ENCODE measurements around the gene OTUD5. TPM values are rescaled to one million over a fixed set of nuclear protein-coding genes. Genes with fewer than 3 reads are reported as not detected.

Gene OTUD5
- total RNA-seq, 3 donors from 2014 or later (not counting 1 experiment from before 2014, with no cell fraction given): 92.2 to 106 (median 92.5) TPM

DNA sequence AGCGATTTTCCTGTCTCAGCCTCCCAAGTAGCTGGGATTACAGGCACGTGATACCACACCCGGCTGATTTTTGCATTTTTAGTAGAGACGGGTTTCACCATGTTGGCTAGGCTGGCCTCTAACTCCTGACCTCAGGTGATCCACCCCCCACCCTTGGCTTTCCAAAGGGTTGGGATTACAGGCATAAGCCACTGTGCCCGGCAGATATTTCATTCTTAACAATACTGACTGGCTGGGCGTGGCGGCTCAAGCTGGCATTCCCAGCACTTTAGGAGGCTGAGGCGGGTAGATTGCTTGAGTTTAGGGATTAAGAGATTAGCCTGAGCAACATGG, 58.4 kb downstream of the OTUD5 start:
- H3K27ac ChIP-seq (ENCODE audit: low read length): peak overlapping the region; percentile 100
- Mint-ChIP-seq H3K36me3 (no peaks in the 10 kb centered on the region), H3K27me3 (ENCODE audit: low read depth in 2 of 2) (no peaks in the 10 kb centered on the region), H3K9me3 (no peaks in the 10 kb centered on the region), H3K4me3 (no peak overlapping the region), H3K4me1 (peaks cover 6 to 23% of the 10 kb centered on the region in 2 donors), H3K27ac (peak overlapping the region in 1 of 2 donors; percentile 92)
- no peaks in the 10 kb centered on the region for H3K27me3 ChIP-seq (ENCODE audit: control insufficient read depth, insufficient read depth, low read length)
- no peaks in the 10 kb centered on the region for H3K9me3 ChIP-seq (ENCODE audit: control insufficient read depth, insufficient read depth, low read length)
- H3K4me1 ChIP-seq (ENCODE audit: control insufficient read depth, insufficient read depth, low read length): peaks cover 27% of the 10 kb centered on the region
- TF ChIP-seq, protein P1, sequence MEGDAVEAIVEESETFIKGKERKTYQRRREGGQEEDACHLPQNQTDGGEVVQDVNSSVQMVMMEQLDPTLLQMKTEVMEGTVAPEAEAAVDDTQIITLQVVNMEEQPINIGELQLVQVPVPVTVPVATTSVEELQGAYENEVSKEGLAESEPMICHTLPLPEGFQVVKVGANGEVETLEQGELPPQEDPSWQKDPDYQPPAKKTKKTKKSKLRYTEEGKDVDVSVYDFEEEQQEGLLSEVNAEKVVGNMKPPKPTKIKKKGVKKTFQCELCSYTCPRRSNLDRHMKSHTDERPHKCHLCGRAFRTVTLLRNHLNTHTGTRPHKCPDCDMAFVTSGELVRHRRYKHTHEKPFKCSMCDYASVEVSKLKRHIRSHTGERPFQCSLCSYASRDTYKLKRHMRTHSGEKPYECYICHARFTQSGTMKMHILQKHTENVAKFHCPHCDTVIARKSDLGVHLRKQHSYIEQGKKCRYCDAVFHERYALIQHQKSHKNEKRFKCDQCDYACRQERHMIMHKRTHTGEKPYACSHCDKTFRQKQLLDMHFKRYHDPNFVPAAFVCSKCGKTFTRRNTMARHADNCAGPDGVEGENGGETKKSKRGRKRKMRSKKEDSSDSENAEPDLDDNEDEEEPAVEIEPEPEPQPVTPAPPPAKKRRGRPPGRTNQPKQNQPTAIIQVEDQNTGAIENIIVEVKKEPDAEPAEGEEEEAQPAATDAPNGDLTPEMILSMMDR (IDR thresholded peaks at IDR 0.05): no peak
- intact Hi-C loops (cut with micrococcal nuclease): loop anchor here (5.0 kb wide), 1 partner anchor 58 kb away; the partner anchor contains the start of gene OTUD5
- H3K36me3 ChIP-seq (ENCODE audit: control insufficient read depth, insufficient read depth, low read length): peaks cover 24% of the 10 kb centered on the region
- ATAC-seq (no peak), DNase-seq (no peak)
- no peak overlapping the region for H3K4me3 ChIP-seq (ENCODE audit: low read length)
- 90% methylated on average over 7 of the region's 8 CpGs for WGBS (ENCODE audit: insufficient coverage)

DNA sequence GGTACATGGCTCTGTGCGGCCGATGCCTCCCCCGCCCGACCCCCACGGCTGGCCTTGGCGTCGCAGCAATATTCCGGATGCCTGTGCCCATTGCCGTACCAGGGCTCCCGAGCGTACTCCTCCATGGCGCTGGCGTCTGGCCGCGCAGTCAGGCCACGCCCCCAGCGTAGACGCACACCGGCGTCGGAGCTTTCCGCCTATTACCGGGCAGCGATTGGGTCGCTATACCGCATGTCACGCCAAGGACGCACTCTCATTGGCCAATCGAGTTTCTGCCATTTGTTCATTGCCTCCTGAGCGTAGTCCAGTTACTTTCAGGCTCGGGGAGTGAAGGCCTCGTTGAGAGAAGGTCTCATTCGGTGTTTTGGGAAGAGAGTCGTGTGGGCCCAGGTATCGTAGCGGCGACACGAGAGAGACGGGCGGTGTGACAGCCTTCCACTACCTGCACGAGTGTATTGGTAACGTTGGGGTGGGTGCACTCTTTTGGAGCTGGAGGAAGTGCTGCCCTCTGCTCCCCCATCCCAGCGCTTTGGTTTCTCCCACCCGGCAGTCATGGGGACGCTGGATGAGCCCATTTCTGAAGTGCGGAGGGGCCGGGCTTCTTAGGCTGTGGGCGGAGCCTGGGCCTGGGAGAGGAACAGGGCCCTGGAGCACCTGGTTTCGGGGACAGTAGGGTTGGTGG, 59.6 kb downstream of the OTUD5 start, which contains the start of the genes PQBP1 and TIMM17B:
PQBP1 (plus strand) TSS at position 306 of the 682 bp plus-strand sequence. CDS start 580 bp downstream, outside the sequence.
TIMM17B (minus strand) TSS at position 144 of the 682 bp plus-strand sequence; CDS start at position 125, 19 bp downstream.
- WGBS (ENCODE audit: insufficient coverage): 0% methylated on average over 48 of the region's 49 CpGs
- Histone ChIP-seq H3K9me3 (ENCODE audit: control insufficient read depth, insufficient read depth, low read length) (no peaks in the 10 kb centered on the region), H3K4me1 (ENCODE audit: control insufficient read depth, insufficient read depth, low read length) (peaks cover 27% of the 10 kb centered on the region), H3K4me3 (ENCODE audit: low read length) (peak within 1 kb of the TSS; percentile 99), H3K36me3 (ENCODE audit: control insufficient read depth, insufficient read depth, low read length) (peaks cover 26% of the 10 kb centered on the region), H3K27ac (ENCODE audit: low read length) (peak within 1 kb of the TSS; percentile 100), H3K27me3 (ENCODE audit: control insufficient read depth, insufficient read depth, low read length) (no peaks in the 10 kb centered on the region)
- Mint-ChIP-seq H3K27me3 (ENCODE audit: low read depth in 2 of 2) (no peaks in the 10 kb centered on the region), H3K36me3 (no peaks in the 10 kb centered on the region), H3K4me1 (peaks cover 6 to 23% of the 10 kb centered on the region in 2 donors), H3K27ac (peak within 1 kb of the TSS; percentile 92 to 97), H3K4me3 (peak within 1 kb of the TSS; percentile 90), H3K9me3 (no peaks in the 10 kb centered on the region)
- TF ChIP-seq, protein P1 (IDR thresholded peaks at IDR 0.05): no peak
- peak; percentile 79 to 95 for DNase-seq
- intact Hi-C loops (cut with micrococcal nuclease): loop anchor here (2.0 to 5.0 kb wide), 2 partner anchors 13 to 60 kb away; partner anchors contain the start of genes OTUD5 and SLC35A2
- ATAC-seq: peak; percentile 85 to 96 (median 87)

DNA sequence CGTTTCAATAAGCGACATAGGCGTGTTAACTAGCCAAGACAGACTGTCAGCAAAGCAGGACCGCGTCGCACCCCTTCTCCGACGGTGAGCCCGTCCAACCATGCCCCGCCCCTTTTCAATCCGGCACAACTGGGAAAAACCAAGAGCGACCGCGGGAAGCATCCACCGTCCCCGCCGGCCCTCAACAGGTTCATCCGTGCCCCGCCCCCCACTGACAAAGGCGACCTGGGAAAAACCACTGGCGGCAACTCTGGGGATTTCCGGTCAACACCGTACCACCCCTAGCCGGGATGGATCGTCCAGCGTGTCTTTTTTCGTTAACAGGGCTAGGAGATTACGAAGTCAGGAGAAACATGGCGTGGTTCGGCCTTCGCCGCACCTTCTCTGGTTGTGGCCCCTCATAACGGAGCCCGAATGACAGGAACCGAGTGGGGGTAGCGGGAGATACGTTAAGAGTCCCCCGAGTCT, 60.2 kb downstream of the OTUD5 start:
- TF ChIP-seq, protein P1 (IDR thresholded peaks at IDR 0.05): no peak
- Histone ChIP-seq H3K27ac (ENCODE audit: low read length) (peak overlapping the region; percentile 100), H3K4me1 (ENCODE audit: control insufficient read depth, insufficient read depth, low read length) (peaks cover 29% of the 10 kb centered on the region), H3K27me3 (ENCODE audit: control insufficient read depth, insufficient read depth, low read length) (no peaks in the 10 kb centered on the region), H3K36me3 (ENCODE audit: control insufficient read depth, insufficient read depth, low read length) (peaks cover 21% of the 10 kb centered on the region), H3K4me3 (ENCODE audit: low read length) (peak overlapping the region; percentile 99), H3K9me3 (ENCODE audit: control insufficient read depth, insufficient read depth, low read length) (no peaks in the 10 kb centered on the region)
- DNase-seq (peak; percentile 50 to 79), ATAC-seq (peak; percentile 20 to 43 (median 28))
- Mint-ChIP-seq H3K27ac (peak overlapping the region; percentile 92 to 97), H3K4me1 (peaks cover 6 to 23% of the 10 kb centered on the region in 2 donors), H3K36me3 (no peaks in the 10 kb centered on the region), H3K27me3 (ENCODE audit: low read depth in 2 of 2) (no peaks in the 10 kb centered on the region), H3K9me3 (no peaks in the 10 kb centered on the region), H3K4me3 (peak overlapping the region; percentile 90)
- under 1% methylated on average over 38 of the region's 38 CpGs for WGBS (ENCODE audit: insufficient coverage)
- intact Hi-C loops (cut with micrococcal nuclease): loop anchor here (2.0 to 5.0 kb wide), 2 partner anchors 14 to 60 kb away; partner anchors contain the start of genes OTUD5 and SLC35A2

Measured in natural killer cell (primary cell).